BLaER1 (cell line): ENCODE measurements around the gene B4GALT6.

Experiments
- H3K27ac ChIP-seq: shearing (Covaris generic); formaldehyde crosslinking; 2 replicates; pipeline ENCODE4 v1.8.1; 2022
- H3K27me3 ChIP-seq: shearing (Covaris generic); formaldehyde crosslinking; 2 replicates; pipeline ENCODE4 v1.8.1; 2022
- H3K36me3 ChIP-seq: shearing (Covaris generic); formaldehyde crosslinking; 2 replicates; pipeline ENCODE4 v1.8.1; 2022
- H3K4me1 ChIP-seq: shearing (Covaris generic); formaldehyde crosslinking; 2 replicates; pipeline ENCODE4 v1.8.1; 2022
- H3K4me2 ChIP-seq: shearing (Covaris generic); formaldehyde crosslinking; 2 replicates; pipeline ENCODE4 v1.8.1; 2022
- H3K4me3 ChIP-seq: shearing (Covaris generic); formaldehyde crosslinking; 2 replicates; pipeline ENCODE4 v1.8.1; 2022
- H3K9ac ChIP-seq: shearing (Covaris generic); formaldehyde crosslinking; 2 replicates; pipeline ENCODE4 v1.8.1; 2022
- H3K9me3 ChIP-seq: shearing (Covaris generic); formaldehyde crosslinking; 2 replicates; pipeline ENCODE4 v1.8.1; 2022
- H4K20me1 ChIP-seq: shearing (Covaris generic); formaldehyde crosslinking; 2 replicates; pipeline ENCODE4 v1.8.1; 2022
- Cebpa-rat ChIP-seq: shearing (Covaris generic); IDR thresholded peaks from 2 replicates; pipeline ENCODE4 v1.8.1; 2022

B4GALT6 gene

DNA sequence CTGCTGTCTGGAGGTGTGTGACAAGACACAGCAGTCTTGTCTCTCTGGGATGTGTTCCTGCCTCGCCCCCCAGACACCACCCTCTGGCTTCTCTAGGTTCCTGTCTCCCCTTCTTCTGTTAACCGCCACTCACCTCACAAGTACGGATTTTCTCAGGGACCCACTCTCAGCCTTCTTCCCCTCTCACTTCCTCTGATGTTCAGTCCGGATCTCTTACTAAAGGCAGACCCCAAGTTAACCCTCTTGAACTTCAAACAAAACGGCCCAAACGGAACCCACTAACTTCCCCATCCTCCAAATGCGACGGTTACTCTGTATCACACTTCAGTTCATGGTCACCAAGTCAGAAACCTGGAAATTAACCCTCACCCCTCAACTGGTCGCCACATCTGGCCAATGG lies 32.0 kb downstream of the B4GALT6 start:
- peak overlapping the region; percentile 58 for H3K27ac ChIP-seq
- H3K27me3 ChIP-seq: no peaks in the 10 kb centered on the region
- TF ChIP-seq Cebpa-rat: no peak
- H3K9me3 ChIP-seq: no peaks in the 10 kb centered on the region
- no peak overlapping the region for H3K9ac ChIP-seq
- H3K4me1 ChIP-seq: peaks cover 35% of the 10 kb centered on the region
- no peak overlapping the region for H3K4me3 ChIP-seq
- H3K36me3 ChIP-seq: no peaks in the 10 kb centered on the region
- peak overlapping the region; percentile 69 for H3K4me2 ChIP-seq
- H4K20me1 ChIP-seq: no peaks in the 10 kb centered on the region

DNA sequence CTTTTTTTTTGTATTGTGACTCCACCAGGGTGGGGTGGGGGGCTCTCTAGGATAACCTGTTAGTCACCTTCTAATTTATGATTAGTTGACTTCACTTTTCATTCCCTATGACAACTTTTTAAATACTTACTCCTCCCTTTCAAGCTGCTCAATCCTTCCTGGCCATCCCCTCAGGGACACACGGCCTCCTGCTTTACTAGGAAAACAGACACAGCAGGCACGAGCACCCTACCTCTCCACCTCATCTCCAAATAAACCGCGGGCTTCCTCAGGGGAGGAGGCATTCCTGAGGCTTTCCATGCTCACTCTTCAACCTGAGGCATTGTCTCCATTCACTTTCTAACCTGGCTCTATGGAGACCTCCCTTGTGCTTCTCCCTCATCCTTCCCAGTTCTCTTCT lies 33.0 kb downstream of the B4GALT6 start:
- peak overlapping the region; percentile 69 for H3K4me2 ChIP-seq
- no peaks in the 10 kb centered on the region for H3K9me3 ChIP-seq
- no peak overlapping the region for H3K4me3 ChIP-seq
- no peak overlapping the region for H3K27ac ChIP-seq
- no peaks in the 10 kb centered on the region for H3K27me3 ChIP-seq
- TF ChIP-seq Cebpa-rat: no peak
- peaks cover 44% of the 10 kb centered on the region for H3K4me1 ChIP-seq
- no peaks in the 10 kb centered on the region for H3K36me3 ChIP-seq
- H3K9ac ChIP-seq: no peak overlapping the region
- no peaks in the 10 kb centered on the region for H4K20me1 ChIP-seq

GRCh38 chr18:31649978-31650719 lies 34.2 kb downstream of the B4GALT6 start:
- no peaks in the 10 kb centered on the region for H3K9me3 ChIP-seq
- no peak overlapping the region for H3K9ac ChIP-seq
- H3K4me3 ChIP-seq: no peak overlapping the region
- H3K4me1 ChIP-seq: peaks cover 49% of the 10 kb centered on the region
- H4K20me1 ChIP-seq: no peaks in the 10 kb centered on the region
- H3K36me3 ChIP-seq: no peaks in the 10 kb centered on the region
- peak overlapping the region; percentile 11; the same call in 1 of the 2 replicates for H3K4me2 ChIP-seq
- no peak for TF ChIP-seq Cebpa-rat
- no peaks in the 10 kb centered on the region for H3K27me3 ChIP-seq
- H3K27ac ChIP-seq: no peak overlapping the region

DNA sequence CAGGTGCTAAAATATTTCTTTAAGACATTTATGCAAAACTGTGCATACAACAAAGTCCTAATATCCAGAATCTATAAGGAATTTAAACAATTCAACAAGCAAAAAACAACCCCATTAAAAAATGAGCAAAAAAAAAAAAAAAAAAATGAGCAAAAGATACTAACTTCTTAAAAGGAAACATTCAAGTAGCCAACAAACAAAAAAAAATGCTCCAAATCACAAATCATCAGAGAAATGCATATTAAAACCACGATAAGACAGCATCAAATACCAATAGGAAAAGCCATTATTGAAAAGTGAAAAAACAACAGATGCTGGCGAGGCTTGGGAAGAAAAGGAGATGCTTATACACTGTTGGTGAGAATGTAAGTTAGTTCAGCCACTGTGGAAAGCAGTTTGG lies 34.9 kb downstream of the B4GALT6 start:
- Histone ChIP-seq H3K4me3 (no peak overlapping the region), H3K27me3 (no peaks in the 10 kb centered on the region), H3K9ac (no peak overlapping the region), H3K4me1 (peaks cover 46% of the 10 kb centered on the region), H3K27ac (no peak overlapping the region), H3K4me2 (no peak overlapping the region), H3K36me3 (no peaks in the 10 kb centered on the region), H4K20me1 (no peaks in the 10 kb centered on the region), H3K9me3 (no peaks in the 10 kb centered on the region)
- no peak for TF ChIP-seq Cebpa-rat

GRCh38 chr18:31648966-31649429 lies 35.4 kb downstream of the B4GALT6 start:
- H3K4me3 ChIP-seq: no peak overlapping the region
- no peaks in the 10 kb centered on the region for H3K9me3 ChIP-seq
- H4K20me1 ChIP-seq: no peaks in the 10 kb centered on the region
- H3K27me3 ChIP-seq: no peaks in the 10 kb centered on the region
- no peak overlapping the region for H3K4me2 ChIP-seq
- no peak for TF ChIP-seq Cebpa-rat
- no peak overlapping the region for H3K9ac ChIP-seq
- no peak overlapping the region for H3K27ac ChIP-seq
- peaks cover 46% of the 10 kb centered on the region for H3K4me1 ChIP-seq
- H3K36me3 ChIP-seq: no peaks in the 10 kb centered on the region

GRCh38 chr18:31648458-31648857 lies 35.9 kb downstream of the B4GALT6 start:
- no peaks in the 10 kb centered on the region for H4K20me1 ChIP-seq
- H3K9me3 ChIP-seq: no peaks in the 10 kb centered on the region
- no peaks in the 10 kb centered on the region for H3K36me3 ChIP-seq
- H3K27ac ChIP-seq: no peak overlapping the region
- no peak overlapping the region for H3K4me2 ChIP-seq
- peaks cover 43% of the 10 kb centered on the region for H3K4me1 ChIP-seq
- H3K27me3 ChIP-seq: no peaks in the 10 kb centered on the region
- no peak for TF ChIP-seq Cebpa-rat
- no peak overlapping the region for H3K4me3 ChIP-seq
- H3K9ac ChIP-seq: no peak overlapping the region

- Histone ChIP-seq H3K9me3 (no peaks in the 10 kb centered on the region), H4K20me1 (no peaks in the 10 kb centered on the region), H3K4me2 (no peak overlapping the region; the same call in 1 of the 2 replicates), H3K4me3 (no peak overlapping the region), H3K36me3 (no peaks in the 10 kb centered on the region), H3K9ac (no peak overlapping the region), H3K4me1 (peaks cover 30% of the 10 kb centered on the region), H3K27ac (no peak overlapping the region), H3K27me3 (no peaks in the 10 kb centered on the region)
- TF ChIP-seq Cebpa-rat: no peak
Measured at GRCh38 chr18:31647127-31647753, 37.1 kb downstream of the B4GALT6 start.

- Histone ChIP-seq H3K9ac (no peak overlapping the region), H3K27ac (0 out of 2 replicates have a peak overlapping the region, but pooled peaks have one; percentile 2), H3K4me3 (no peak overlapping the region), H3K36me3 (no peaks in the 10 kb centered on the region), H4K20me1 (no peaks in the 10 kb centered on the region), H3K9me3 (no peaks in the 10 kb centered on the region), H3K4me1 (peaks cover 23% of the 10 kb centered on the region), H3K27me3 (no peaks in the 10 kb centered on the region), H3K4me2 (peak overlapping the region; percentile 56)
- TF ChIP-seq Cebpa-rat: no peak
Measured at GRCh38 chr18:31646332-31647126, 37.9 kb downstream of the B4GALT6 start.

GRCh38 chr18:31645411-31645810 lies 39.0 kb downstream of the B4GALT6 start:
- Histone ChIP-seq H3K27me3 (no peaks in the 10 kb centered on the region), H4K20me1 (no peaks in the 10 kb centered on the region), H3K4me1 (peaks cover 19% of the 10 kb centered on the region), H3K9ac (no peak overlapping the region), H3K4me3 (no peak overlapping the region), H3K36me3 (no peaks in the 10 kb centered on the region), H3K9me3 (no peaks in the 10 kb centered on the region), H3K4me2 (no peak overlapping the region), H3K27ac (no peak overlapping the region)
- TF ChIP-seq Cebpa-rat: no peak

DNA sequence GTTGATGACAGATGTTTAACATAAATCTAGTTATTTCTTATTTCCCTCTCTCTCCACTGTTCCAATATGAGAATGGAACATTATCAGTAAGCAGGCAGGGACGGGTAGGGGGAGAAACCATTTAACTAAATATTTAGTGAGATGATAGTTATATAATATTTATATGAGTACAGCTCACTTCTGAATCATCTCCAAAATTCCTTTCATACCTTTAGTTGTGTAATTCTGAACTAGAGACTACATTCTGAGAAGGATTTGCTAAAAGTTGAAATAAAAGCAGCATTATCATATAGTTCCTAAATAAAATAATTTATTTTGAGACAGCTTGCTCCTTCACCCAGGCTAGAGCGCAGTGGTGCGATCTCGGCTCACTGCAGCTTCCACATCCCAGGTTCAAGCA lies 41.4 kb downstream of the B4GALT6 start:
- H3K27ac ChIP-seq: no peak overlapping the region
- H3K9ac ChIP-seq: no peak overlapping the region
- no peak overlapping the region for H3K4me2 ChIP-seq
- H3K27me3 ChIP-seq: no peaks in the 10 kb centered on the region
- TF ChIP-seq Cebpa-rat: no peak
- no peaks in the 10 kb centered on the region for H4K20me1 ChIP-seq
- 0 out of 2 replicates have a peak, but pooled peaks cover 9% of the 10 kb centered on the region for H3K36me3 ChIP-seq
- peaks cover 19% of the 10 kb centered on the region for H3K4me1 ChIP-seq
- no peak overlapping the region for H3K4me3 ChIP-seq
- no peaks in the 10 kb centered on the region for H3K9me3 ChIP-seq
